ENCODE results near the gene HDAC1. TPM values are rescaled to one million over a fixed set of nuclear protein-coding genes. Genes with fewer than 3 reads are reported as not detected.

Gene HDAC1
- total and polyA plus RNA-seq, 4 donors = 32.1 to 58.1 (median 45.2) TPM

GRCh38 chr1:32311709-32312393 is 20.0 kb downstream of the HDAC1 start:
- no peak overlapping the region for H3K27ac ChIP-seq (ENCODE audit: low read depth in 1 of 2, low read length in 2 of 2)
- no peak overlapping the region for H3K4me3 ChIP-seq (ENCODE audit: low read depth in 1 of 3, low read length in 3 of 3)
- 68% methylated on average over 2 of the region's 2 CpGs for WGBS
- DNase-seq (ENCODE audit: low spot score) = no peak
- peaks cover 6 to 23% (median 16%) of the 10 kb centered on the region in 4 donors for H3K4me1 ChIP-seq (ENCODE audit: control insufficient read depth in 4 of 4, insufficient read depth in 4 of 4, low read length in 3 of 4)
- peaks cover under 1 to 4% (median 3%) of the 10 kb centered on the region in 4 donors for H3K36me3 ChIP-seq (ENCODE audit: control insufficient read depth in 4 of 4, insufficient read depth in 3 of 4, low read depth in 1 of 4, low read length in 3 of 4)
- TF ChIP-seq GABPA (IDR thresholded peaks at IDR 0.05 in 1 of 2, conservative IDR thresholded peaks at IDR 0.05 in 1 of 2) (no peak), RAD21 (IDR thresholded peaks at IDR 0.05) (no peak), CTCF (IDR thresholded peaks at IDR 0.05; ENCODE audit: low read depth, low read length, missing input control) (no peak), YY1 (IDR thresholded peaks at IDR 0.05) (no peak), RXRA (IDR thresholded peaks at IDR 0.05) (no peak), EGR1 (IDR thresholded peaks at IDR 0.05; ENCODE audit: low read depth in 2 of 2) (no peak), REST (IDR thresholded peaks at IDR 0.05) (no peak), HNF4G (IDR thresholded peaks at IDR 0.05) (no peak), FOXA1 (IDR thresholded peaks at IDR 0.05) (no peak), HNF4A (conservative IDR thresholded peaks at IDR 0.05) (no peak), SP1 (IDR thresholded peaks at IDR 0.05) (no peak)
- H3K9me3 ChIP-seq (ENCODE audit: control insufficient read depth in 4 of 4, low read length in 3 of 4) = no peaks in the 10 kb centered on the region
- H3K27me3 ChIP-seq (ENCODE audit: control insufficient read depth in 4 of 4, insufficient read depth in 4 of 4, low read length in 3 of 4) = no peaks in the 10 kb centered on the region
- H3K9ac ChIP-seq (ENCODE audit: low read depth in 1 of 2, low read length in 2 of 2) = no peak overlapping the region

- Histone ChIP-seq H3K4me3 (ENCODE audit: low read depth in 1 of 3, low read length in 3 of 3) (no peak overlapping the region), H3K9me3 (ENCODE audit: control insufficient read depth in 4 of 4, low read length in 3 of 4) (no peaks in the 10 kb centered on the region), H3K27me3 (ENCODE audit: control insufficient read depth in 4 of 4, insufficient read depth in 4 of 4, low read length in 3 of 4) (no peaks in the 10 kb centered on the region), H3K27ac (ENCODE audit: low read depth in 1 of 2, low read length in 2 of 2) (no peak overlapping the region), H3K9ac (ENCODE audit: low read depth in 1 of 2, low read length in 2 of 2) (no peak overlapping the region), H3K36me3 (ENCODE audit: control insufficient read depth in 4 of 4, insufficient read depth in 3 of 4, low read depth in 1 of 4, low read length in 3 of 4) (peaks cover 5 to 12% (median 8%) of the 10 kb centered on the region in 4 donors), H3K4me1 (ENCODE audit: control insufficient read depth in 4 of 4, insufficient read depth in 4 of 4, low read length in 3 of 4) (peaks cover 4 to 9% (median 8%) of the 10 kb centered on the region in 4 donors)
- 78% methylated on average over 3 of the region's 3 CpGs for WGBS
- TF ChIP-seq ATF3 (IDR thresholded peaks at IDR 0.05) (no peak), JUND (IDR thresholded peaks at IDR 0.05) (no peak), FOXA2 (IDR thresholded peaks at IDR 0.05) (no peak), RXRA (IDR thresholded peaks at IDR 0.05) (no peak), ZBTB33 (IDR thresholded peaks at IDR 0.05) (no peak), RAD21 (IDR thresholded peaks at IDR 0.05) (no peak), CTCF (IDR thresholded peaks at IDR 0.05; ENCODE audit: low read depth, low read length, missing input control) (no peak), NR2F2 (IDR thresholded peaks at IDR 0.05) (no peak), REST (IDR thresholded peaks at IDR 0.05) (no peak), FOXA1 (IDR thresholded peaks at IDR 0.05) (no peak), YY1 (IDR thresholded peaks at IDR 0.05) (no peak), TAF1 (conservative IDR thresholded peaks at IDR 0.05) (no peak), EGR1 (IDR thresholded peaks at IDR 0.05; ENCODE audit: low read depth in 2 of 2) (no peak), HNF4A (conservative IDR thresholded peaks at IDR 0.05) (no peak)
- DNase-seq (ENCODE audit: low spot score) = no peak
These were observed 25.0 kb downstream of the HDAC1 start for GRCh38 chr1:32316903-32317277.

Measured in liver (tissue), 9 donors.